Measurements from ENCODE around the gene PRSS12.

DNA sequence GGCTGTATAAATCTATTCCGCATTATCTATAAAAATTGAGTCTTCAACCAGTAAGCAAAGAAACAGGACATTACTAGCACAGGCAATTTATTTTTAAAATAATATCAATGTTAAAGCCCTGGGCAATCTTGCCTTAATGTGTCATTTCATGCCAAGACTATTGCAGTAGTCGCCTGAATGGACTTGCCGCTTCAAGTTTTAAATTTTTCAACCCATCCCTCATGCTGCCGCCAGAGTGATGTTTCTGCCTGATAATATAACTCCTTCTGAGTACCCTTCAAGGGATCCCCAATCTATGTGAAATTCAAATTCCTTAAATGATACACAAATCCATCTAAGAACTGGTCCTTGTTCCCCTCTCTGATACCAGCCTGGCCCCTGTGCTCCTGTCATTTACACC is 66.9 kb downstream of the PRSS12 start:
- no peak for TF ChIP-seq CTCF (conservative IDR thresholded peaks at IDR 0.05)
- no peak for TF ChIP-seq EZH2 (IDR thresholded peaks at IDR 0.05; ENCODE audit: low read depth)
